Fibroblast of skin of left quadriceps (primary cell): ENCODE measurements around the gene ADAT1.
"Not testable (repeated sequence)": the region's sequence is repeated elsewhere in the genome, so short reads cannot be mapped to it uniquely, and the experiment has no call there.

Source experiments
- DNase-seq, 2 experiments: peaks; one replicate each; pipeline ENCODE4 v3.0.0-alpha.2; 2013; ENCODE audit warnings: low read depth in 2 of 2

ADAT1 gene

GRCh38 chr16:75620326-75621169 lies 2.5 kb downstream of the ADAT1 start:
- no peak for DNase-seq

DNA sequence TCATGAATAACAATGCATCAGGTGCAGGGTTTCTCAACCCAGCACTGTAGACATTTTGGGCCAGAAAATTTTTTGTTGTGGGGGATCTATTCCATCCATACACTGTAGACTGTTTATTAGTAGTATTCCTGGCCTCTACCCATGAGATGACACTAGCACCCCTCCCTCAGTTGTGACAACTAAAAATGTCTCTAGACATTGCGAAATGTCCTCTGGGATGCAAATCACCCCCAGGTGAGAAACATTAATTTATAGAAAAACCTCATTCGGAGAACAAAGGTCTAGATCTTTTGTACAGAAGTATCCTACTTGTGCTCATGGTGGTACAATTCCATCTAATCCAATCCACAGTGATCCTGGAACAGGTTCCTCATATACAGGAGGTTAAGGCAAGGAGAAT lies 4.3 kb downstream of the ADAT1 start:
- DNase-seq, result no peak

DNA sequence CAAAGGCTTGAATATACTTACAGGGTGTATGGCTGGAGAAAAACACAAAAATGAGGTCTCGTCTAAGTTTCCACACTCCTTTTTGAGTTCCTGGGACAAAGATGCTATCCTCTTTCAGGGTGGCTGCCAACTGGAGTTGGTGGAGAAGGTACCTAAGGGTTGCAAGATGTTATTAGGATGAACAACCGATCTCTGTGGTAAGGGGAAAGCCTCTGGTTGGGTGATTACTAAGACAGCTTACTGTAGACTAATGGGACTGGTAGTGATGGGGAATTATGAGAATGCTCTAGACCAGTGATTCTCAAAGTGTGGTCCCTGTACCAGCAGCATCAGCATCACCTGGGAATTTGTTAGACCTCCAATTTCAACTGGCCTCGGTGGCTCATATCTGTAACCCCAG lies 6.0 kb downstream of the ADAT1 start:
- DNase-seq, result no peak

DNA sequence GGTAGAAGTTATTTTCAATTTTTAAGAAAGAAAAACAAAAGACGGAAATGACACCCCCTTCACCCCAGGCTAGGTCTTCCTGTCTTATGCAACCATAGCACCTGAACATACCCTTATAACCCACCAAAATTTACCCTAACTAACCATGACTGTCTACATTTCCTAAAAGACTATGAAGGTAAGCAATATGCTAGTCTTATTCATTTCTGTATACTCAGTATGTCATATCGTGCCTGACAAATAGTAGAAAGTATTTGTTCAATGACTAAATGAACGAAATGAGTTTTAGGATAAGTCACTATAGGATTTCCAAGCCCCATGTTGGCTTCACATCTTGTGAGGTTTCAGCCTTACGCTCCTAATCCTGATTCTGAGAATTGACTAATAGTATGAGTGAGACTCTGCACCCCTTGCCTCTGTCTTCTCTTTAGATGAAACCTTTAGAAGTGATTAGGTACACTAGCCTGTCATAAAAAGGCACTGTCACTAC lies 6.5 kb downstream of the ADAT1 start:
- DNase-seq, result no peak

- no peak for DNase-seq
Observed at GRCh38 chr16:75615619-75616018, 7.5 kb downstream of the ADAT1 start.

DNA sequence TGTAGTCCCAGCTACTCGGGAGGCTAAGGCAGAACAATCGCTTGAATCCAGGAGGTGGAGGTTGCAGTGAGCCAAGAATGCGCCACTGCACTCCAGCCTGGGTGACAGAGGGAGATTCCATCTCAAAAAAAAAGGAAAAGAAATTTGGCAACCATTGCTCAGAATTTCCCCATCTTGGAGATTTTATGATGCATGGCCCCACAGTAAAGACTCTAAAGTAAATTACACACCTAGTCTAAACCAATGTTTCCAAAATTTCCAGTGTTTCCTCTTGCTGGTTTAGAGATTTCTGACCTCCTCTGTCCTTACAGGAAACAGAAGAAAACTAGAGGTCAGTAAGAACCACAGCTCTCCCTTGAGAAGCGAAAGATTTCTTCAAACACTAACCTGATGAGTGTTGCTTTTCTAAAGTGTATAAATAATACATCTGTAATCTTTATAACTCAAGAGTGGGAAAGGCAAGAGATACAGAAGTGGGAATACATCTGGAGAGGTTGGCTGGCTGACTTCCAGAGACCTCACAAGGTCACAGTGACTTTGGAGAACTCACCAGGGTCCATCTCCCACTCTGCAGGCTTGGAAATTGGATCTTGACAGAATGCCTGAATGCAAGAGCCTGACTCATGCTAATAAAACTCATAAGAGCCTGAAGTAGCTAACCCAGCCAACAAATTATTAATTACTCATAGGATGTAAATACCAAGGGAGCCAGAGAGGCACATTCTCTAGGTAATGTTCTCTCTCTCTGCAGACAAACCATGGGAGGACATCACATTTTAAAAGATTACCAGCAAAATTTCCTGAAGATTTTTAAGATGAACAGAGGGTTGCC lies 8.8 kb downstream of the ADAT1 start:
- no peak for DNase-seq

DNA sequence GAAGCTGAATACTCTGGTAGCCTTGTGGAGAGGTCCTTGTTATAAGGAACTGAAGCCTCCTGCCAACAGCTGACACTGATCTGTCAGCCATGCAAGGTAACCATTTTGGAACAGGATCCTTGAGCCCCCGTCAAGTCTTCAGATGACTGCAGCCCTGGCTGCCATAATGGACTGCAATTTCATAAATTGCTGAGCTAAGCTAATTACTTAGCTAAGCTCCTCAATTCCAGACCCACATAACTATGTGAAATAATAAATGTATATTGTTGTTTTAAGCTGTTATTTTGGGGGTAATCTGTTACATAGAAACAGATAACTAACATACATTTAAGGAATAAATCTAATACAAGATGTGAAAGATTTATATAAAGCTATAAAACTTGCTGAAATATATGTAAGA lies 16.6 kb downstream of the ADAT1 start:
- DNase-seq, result no peak

- DNase-seq, result no peak
Observed at GRCh38 chr16:75603241-75603640, 19.8 kb downstream of the ADAT1 start.

- DNase-seq, result no peak
Observed at GRCh38 chr16:75599452-75600277, 23.4 kb downstream of the ADAT1 start.

DNA sequence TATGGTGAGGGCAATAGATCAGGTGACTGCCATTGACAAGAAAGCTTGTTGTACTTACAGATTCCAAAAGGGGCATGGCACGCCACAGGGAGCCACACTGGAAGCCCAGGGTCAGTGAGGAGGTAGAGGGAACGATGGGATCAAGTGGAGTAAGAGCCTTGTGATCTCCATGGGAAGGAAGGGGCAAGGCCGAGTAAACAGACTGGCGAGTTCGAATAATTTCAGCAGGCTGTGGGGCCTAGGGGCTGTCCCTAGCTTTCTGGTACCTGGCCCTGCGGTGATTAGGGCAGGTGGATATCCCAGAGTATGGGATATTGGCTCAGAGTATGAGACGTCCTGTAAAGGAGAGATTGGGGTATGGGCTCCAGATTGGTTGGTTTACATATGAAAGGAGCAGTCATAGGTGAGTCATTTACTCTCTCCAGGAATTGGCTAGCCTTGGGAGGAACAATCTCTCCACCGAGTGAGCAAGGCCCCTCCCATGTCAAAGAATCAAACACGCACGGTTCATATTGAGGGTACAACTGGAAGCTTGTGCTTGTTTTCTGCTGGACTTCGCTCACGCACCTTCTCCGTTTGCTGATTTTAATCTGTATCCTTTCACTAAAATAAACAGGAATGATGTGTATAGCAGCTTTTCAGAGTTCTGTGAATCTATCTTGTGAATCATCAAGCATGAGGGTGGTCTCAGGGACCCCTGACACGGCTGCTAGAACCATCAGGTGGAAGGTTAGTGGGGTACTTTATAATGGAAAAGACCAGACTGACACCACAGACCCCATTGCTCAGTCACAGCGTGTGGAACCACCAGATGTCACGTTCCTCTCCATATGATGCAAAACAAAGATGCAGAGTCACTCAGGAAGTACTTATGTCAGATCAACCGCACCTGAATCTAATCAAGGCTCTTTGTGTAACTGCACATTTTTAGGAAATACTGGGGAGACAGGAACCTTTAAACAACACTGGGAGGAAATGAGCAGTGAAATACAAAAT lies 29.0 kb downstream of the ADAT1 start:
- peak; percentile 65 to 68 for DNase-seq

DNA sequence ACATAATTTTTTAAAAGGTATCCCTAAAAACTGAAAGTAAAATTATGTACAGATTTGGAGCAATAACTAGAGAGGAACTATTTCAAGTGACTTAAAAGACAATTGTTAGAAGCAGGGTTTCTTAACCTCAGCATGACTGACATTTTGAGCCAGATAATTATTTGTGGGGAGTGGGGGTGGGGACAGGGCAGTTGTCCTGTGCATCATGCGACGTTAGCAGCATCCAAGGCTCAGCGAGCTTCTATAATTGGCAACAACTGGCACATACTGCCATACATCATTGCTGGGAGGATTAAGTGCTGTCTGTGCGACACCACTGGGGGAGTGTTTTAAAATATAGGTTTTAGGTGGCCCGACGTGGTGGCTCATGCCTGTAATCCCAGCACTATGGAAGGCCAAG lies 29.8 kb downstream of the ADAT1 start:
- no peak for DNase-seq

DNA sequence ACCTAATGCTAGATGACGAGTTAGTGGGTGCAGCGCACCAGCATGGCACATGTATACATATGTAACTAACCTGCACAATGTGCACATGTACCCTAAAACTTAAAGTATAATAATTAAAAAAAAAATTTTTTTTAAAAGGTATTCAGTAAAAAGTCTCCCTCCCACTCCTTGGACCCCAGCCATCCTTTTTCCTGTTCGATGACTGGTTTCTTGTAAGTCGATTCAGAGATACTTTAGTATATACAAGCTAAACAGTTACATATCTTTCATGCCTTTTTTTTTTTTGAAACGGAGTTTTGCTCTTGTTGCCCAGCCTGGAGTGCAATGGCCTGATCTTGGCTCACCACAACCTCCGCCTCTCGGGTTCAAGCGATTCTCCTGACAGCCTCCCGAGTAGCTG lies 31.2 kb downstream of the ADAT1 start:
- DNase-seq, result not testable (repeated sequence)

- DNase-seq, result peak in 1 of 2 experiments; percentile 17
Observed at GRCh38 chr16:75590920-75591843, 31.9 kb downstream of the ADAT1 start.

DNA sequence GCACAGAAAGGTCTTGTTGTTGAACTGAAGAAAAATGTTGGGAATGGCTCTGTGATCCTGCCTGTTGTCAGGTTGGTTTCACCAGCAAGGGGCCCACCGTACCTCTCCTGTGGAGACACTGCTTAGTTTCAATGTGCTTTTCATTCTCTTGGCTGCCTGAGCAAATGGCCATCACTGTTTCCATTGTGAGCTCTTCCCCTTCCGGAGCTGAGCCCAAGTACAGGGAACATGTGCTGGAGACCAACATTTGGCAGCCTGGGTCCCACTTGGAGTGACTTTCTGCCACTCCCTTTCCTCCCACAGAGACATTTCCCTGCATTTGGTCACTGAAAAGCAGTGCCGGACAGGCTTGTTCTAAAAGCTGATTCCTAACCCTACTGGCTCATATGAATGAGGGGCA lies 33.8 kb downstream of the ADAT1 start:
- DNase-seq, result no peak

GRCh38 chr16:75588716-75589115 lies 34.4 kb downstream of the ADAT1 start:
- DNase-seq, result no peak

DNA sequence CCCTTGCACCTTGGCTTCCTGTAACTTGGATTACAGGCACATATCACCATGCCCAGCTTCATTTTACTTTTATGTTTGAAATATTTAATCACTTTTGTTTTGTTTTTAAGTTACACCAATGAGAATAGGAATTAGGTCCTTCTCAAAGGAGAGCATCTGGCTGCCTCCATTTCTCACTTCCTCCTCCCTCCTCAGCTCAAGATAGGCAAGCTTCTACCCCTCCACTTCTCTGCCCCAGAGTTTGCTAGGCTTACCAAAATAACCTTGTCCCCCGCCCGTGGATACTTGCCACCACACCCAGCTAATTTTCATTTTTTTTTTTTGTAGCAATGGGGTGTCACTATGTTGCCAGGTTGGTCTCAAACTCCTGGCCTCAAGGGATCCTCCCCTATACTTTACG lies 39.0 kb downstream of the ADAT1 start:
- DNase-seq, result no peak

- DNase-seq, result no peak
Observed at GRCh38 chr16:75579281-75579834, 43.7 kb downstream of the ADAT1 start.

- DNase-seq, result no peak
Observed at GRCh38 chr16:75578725-75579124, 44.4 kb downstream of the ADAT1 start.

DNA sequence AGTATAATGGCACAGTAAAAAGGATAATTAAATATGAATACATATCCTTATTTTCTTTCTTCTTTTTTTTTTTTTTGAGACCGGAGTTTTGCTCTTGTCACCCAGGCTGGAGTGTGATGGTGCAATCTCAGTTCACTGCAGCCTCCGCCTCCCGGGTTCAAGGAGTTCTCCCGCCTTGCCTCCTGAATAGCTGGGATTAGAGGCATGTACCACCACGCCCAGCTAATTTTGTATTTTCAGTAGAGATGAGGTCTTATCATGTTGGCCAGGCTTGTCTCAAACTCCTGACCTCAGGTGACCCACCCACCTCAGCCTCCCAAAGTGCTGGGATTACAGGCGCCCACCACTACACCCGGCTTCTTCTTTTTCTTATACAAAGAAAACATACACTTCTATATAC lies 44.9 kb downstream of the ADAT1 start:
- no peak for DNase-seq
